Sigmoid colon (tissue), 3 donors: ENCODE data around the gene PAF1.

Source experiments
- POLR2A ChIP-seq, 2 donors: fragments of 450-650 bp; IDR thresholded peaks; one replicate each; pipeline ENCODE4 v1.6.1; 2016; ENCODE audit warnings: antibody characterized with exemption in 2 of 2, mild to moderate bottlenecking in 2 of 2, moderate library complexity in 2 of 2
- TF ChIP-seq, protein P1 (sequence below), 4 experiments: fragments of 450-650 bp in 3 of 4; fragments of 200-600 bp in 1 of 4; IDR thresholded peaks; one replicate each; pipeline ENCODE4 v1.5.1; 2016 to 2019; ENCODE audit warnings: antibody characterized with exemption in 4 of 4, mild to moderate bottlenecking in 3 of 4, moderate library complexity in 2 of 4

GRCh38 chr19:39386557-39386956 lies 4.3 kb downstream of the PAF1 start:
- no peak for TF ChIP-seq POLR2A (IDR thresholded peaks at IDR 0.05)
- TF ChIP-seq, protein P1, sequence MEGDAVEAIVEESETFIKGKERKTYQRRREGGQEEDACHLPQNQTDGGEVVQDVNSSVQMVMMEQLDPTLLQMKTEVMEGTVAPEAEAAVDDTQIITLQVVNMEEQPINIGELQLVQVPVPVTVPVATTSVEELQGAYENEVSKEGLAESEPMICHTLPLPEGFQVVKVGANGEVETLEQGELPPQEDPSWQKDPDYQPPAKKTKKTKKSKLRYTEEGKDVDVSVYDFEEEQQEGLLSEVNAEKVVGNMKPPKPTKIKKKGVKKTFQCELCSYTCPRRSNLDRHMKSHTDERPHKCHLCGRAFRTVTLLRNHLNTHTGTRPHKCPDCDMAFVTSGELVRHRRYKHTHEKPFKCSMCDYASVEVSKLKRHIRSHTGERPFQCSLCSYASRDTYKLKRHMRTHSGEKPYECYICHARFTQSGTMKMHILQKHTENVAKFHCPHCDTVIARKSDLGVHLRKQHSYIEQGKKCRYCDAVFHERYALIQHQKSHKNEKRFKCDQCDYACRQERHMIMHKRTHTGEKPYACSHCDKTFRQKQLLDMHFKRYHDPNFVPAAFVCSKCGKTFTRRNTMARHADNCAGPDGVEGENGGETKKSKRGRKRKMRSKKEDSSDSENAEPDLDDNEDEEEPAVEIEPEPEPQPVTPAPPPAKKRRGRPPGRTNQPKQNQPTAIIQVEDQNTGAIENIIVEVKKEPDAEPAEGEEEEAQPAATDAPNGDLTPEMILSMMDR (IDR thresholded peaks at IDR 0.05), result no peak
